Subcutaneous adipose tissue (tissue), 4 donors: ENCODE results near the gene ELL2. TPM values are rescaled to one million over a fixed set of nuclear protein-coding genes. Genes with fewer than 3 reads are reported as not detected.

Source experiments
- total RNA-seq, 4 donors: library from RNA; depleted of rRNA; stranded (reverse); fragments of >200 nt; gene quantifications; one replicate each; pipeline ENCODE4 v1.1.0, GENCODE V29; 2016
- TF ChIP-seq, protein P1 (sequence below): fragments of 450-650 bp; IDR thresholded peaks from one replicate; pipeline ENCODE4 v1.5.1; 2016; ENCODE audit warnings: low read depth, mild to moderate bottlenecking, control low read depth, antibody characterized with exemption, moderate library complexity

The ELL2 gene
- total RNA-seq, 4 donors from 2014 or later: 94.4 to 308 (median 208) TPM

DNA sequence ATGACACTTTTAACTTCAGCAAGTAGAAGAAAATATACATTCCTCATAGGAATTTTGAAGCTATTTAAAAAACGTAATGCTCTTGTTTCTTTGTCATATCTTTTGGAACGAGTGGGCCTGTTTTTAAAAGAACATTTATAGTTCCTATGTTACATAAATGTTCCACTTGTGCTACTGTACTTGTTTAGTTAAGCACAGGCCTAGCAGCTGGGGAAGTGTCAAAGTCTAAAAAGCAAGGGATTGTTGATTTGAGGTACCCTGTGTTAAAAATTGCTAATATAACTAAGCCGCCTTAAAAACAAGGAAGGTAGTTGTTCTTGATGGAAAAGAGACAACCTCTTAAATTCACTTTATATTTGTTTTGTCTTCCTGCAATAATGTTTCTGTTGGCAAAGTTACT lies 27.2 kb upstream of the ELL2 start:
- TF ChIP-seq, protein P1, sequence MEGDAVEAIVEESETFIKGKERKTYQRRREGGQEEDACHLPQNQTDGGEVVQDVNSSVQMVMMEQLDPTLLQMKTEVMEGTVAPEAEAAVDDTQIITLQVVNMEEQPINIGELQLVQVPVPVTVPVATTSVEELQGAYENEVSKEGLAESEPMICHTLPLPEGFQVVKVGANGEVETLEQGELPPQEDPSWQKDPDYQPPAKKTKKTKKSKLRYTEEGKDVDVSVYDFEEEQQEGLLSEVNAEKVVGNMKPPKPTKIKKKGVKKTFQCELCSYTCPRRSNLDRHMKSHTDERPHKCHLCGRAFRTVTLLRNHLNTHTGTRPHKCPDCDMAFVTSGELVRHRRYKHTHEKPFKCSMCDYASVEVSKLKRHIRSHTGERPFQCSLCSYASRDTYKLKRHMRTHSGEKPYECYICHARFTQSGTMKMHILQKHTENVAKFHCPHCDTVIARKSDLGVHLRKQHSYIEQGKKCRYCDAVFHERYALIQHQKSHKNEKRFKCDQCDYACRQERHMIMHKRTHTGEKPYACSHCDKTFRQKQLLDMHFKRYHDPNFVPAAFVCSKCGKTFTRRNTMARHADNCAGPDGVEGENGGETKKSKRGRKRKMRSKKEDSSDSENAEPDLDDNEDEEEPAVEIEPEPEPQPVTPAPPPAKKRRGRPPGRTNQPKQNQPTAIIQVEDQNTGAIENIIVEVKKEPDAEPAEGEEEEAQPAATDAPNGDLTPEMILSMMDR: no peak

DNA sequence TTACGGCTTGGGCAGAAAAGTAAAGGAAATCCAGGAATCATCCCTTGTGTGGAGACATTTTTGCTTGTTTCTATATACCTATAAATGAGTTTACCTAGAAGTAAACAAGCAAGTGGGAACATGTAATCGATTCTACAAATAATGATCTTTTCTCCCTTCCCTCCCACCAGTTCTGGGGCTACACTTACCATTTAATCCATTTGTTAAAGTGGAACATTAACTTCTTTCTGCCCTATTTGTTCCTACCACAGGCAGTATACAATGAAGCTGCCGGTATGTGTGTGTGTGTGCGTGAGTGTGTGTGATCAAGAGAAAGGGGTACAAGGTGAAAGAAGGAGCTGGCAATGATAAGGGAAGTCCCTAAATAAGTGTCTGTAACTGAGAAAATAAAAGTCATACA lies 26.4 kb upstream of the ELL2 start:
- TF ChIP-seq, protein P1: no peak

GRCh38 chr5:95986937-95987520 lies 25.4 kb upstream of the ELL2 start:
- TF ChIP-seq, protein P1: no peak

DNA sequence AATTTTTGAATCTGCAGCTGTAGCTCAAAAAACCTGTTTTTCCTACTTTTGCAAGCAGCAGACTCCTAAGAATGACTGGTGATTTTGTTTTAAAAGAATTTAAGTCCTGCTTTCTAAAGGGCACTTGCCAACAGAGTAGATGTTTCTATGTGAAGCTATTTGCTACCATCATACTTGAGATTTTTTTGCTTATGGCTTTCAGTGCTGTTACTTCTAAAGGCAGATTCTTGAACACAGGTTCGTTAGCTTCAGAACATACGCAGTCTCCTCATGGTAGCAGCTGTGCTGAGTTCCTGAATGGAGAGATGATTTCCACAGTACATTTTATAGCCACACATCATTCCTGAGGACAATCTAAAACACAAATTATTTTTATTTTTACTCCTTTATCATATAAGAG lies 24.4 kb upstream of the ELL2 start:
- TF ChIP-seq, protein P1: no peak

- TF ChIP-seq, protein P1: no peak
These were observed 23.6 kb upstream of the ELL2 start for GRCh38 chr5:95985249-95985648.

DNA sequence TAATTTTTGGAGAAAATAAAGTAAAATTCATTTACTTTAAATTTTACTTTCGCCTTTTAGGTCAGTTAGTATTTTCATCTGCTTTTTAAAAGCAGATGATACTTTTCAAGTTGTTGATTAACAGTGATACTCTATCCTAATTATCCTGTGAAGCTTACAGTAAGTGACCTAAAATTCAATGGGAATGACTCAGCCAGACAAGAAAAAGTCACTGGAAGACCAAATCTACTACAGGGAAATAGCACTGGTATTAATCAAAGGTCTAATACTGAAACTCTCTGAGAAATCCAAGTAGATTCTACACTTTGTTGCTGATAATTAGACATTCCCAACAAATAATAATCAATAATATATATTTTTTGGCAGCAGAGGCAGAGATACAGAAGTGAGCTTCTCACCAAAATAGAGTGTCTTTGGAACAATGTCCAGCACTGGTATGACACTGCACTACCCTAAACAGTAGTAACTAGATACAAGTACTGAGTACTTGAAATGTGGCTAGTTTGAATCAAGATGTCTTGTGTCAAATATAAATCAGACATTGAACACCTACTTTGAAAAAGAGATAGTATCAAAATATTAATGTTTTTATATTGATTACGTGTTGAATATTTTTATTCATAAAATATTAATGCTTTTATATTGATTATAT lies 22.8 kb upstream of the ELL2 start:
- TF ChIP-seq, protein P1: no peak

DNA sequence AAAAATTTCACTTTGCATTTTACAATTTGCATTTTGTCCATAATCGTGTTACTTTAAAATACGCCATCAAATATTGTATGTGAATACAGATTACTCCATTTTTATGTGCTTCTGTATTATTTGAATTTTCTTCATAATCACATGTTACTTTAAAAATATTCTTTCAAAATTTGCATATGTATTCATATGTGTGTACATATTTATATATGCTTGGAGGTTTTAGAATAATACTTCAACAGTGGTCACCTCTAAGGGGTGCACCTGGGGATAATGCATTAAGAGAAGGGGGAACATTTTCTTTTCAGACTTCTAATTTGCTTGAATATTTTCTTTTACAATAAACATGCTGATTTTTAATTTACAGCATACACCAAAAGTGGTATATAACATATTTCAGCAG lies 21.9 kb upstream of the ELL2 start:
- TF ChIP-seq, protein P1: no peak
